Endothelial cell of umbilical vein (primary cell): ENCODE measurements around the gene COL4A1. TPM values are rescaled to one million over a fixed set of nuclear protein-coding genes. Genes with fewer than 3 reads are reported as not detected.

Source experiments
- BruUV-seq: library from RNA; stranded (reverse); fragments of 400-500 nt; replicated peaks from 2 replicates; lab custom pipeline; 2021; lab: Mats Ljungman, UMichigan
- CTCF ChIA-PET: fragments of 300-600, 350-600 bp; sonication (Branson Sonifier 250); formaldehyde crosslinking; loops from one replicate; lab custom pipeline; 2021; ENCODE audit warnings: antibody characterized with exemption, inconsistent platforms; lab: Charles Lee
- POLR2A ChIA-PET: fragments of 300-600, 350-600 bp; sonication (Branson Sonifier 250); formaldehyde crosslinking; loops from one replicate; lab custom pipeline; 2021; ENCODE audit warnings: antibody characterized with exemption, inconsistent platforms; lab: Charles Lee
- DNase-seq: peaks from one replicate; pipeline ENCODE4 v3.0.0-alpha.2; 2011; ENCODE audit warnings: low read depth, low spot score
- FAIRE-seq: peaks from 2 replicates; lab custom pipeline; 2011; peaks lifted over from hg19 to GRCh38; lab: Jason Lieb, UNC
- H2AFZ ChIP-seq: 2 replicates; pipeline ENCODE4 v1.6.0; 2012; ENCODE audit warnings: low read depth, low read length, control low read depth, inconsistent platforms
- H3K27ac ChIP-seq: 2 replicates; pipeline ENCODE4 v1.5.1; 2011; ENCODE audit warnings: low read depth, mild to moderate bottlenecking, control low read depth, low read length, moderate library complexity; ENCODE audit not compliant: insufficient read depth
- H3K27me3 ChIP-seq, 2 experiments: 2 replicates each; pipeline versions ENCODE4 v1.6.0 to v1.6.1; 2011; ENCODE audit warnings: low read length in 2 of 2, mixed read lengths in 1 of 2; ENCODE audit not compliant: control insufficient read depth in 2 of 2, insufficient read depth in 2 of 2
- H3K36me3 ChIP-seq, 2 experiments: 2 replicates in 1 of 2; 3 replicates in 1 of 2; pipeline ENCODE4 v1.5.1; 2011; ENCODE audit warnings: low read length in 2 of 2, mild to moderate bottlenecking in 1 of 2, moderate library complexity in 1 of 2; ENCODE audit not compliant: control insufficient read depth in 2 of 2, insufficient read depth in 2 of 2; ENCODE audit errors: extremely low read depth in 1 of 2
- H3K4me1 ChIP-seq: 3 replicates; pipeline ENCODE4 v1.5.1; 2011; ENCODE audit warnings: mild to moderate bottlenecking, low read length; ENCODE audit not compliant: control insufficient read depth, insufficient read depth; ENCODE audit errors: extremely low read depth
- H3K4me2 ChIP-seq: 2 replicates; pipeline ENCODE4 v1.6.1; 2011; ENCODE audit warnings: low read length, control low read depth, mixed read lengths; ENCODE audit not compliant: insufficient read depth
- H3K4me3 ChIP-seq, 3 experiments: fragments of 200-600 bp in 1 of 3; sonication (generic), shearing (Covaris generic) in 1 of 3; replicated peaks in 1 of 3; 2 replicates each; pipeline ENCODE4 v1.5.1; 2011 to 2016; ENCODE audit warnings: control low read depth in 3 of 3, low read length in 3 of 3, mild to moderate bottlenecking in 2 of 3, inconsistent platforms in 1 of 3, low read depth in 1 of 3, moderate library complexity in 1 of 3; ENCODE audit not compliant: insufficient read depth in 1 of 3
- H3K79me2 ChIP-seq: 2 replicates; pipeline ENCODE4 v1.6.0; 2012; ENCODE audit warnings: low read length, inconsistent platforms; ENCODE audit not compliant: control insufficient read depth, insufficient read depth
- H3K9ac ChIP-seq: replicated peaks from 2 replicates; pipeline ENCODE3; 2011; ENCODE audit warnings: low read length, control low read depth; ENCODE audit not compliant: insufficient read depth; ENCODE audit errors: extremely low read depth
- H3K9me1 ChIP-seq: replicated peaks from 3 replicates; pipeline ENCODE4 v1.6.0; 2011; ENCODE audit warnings: mild to moderate bottlenecking, low read length; ENCODE audit not compliant: control insufficient read depth, insufficient read depth; ENCODE audit errors: extremely low read depth
- H3K9me3 ChIP-seq: replicated peaks from 2 replicates; pipeline ENCODE4 v1.5.1; 2012; ENCODE audit warnings: low read length, inconsistent platforms; ENCODE audit not compliant: control insufficient read depth, insufficient read depth
- H4K20me1 ChIP-seq: replicated peaks from 2 replicates; pipeline ENCODE3; 2011; ENCODE audit warnings: mild to moderate bottlenecking, low read length; ENCODE audit not compliant: control insufficient read depth, insufficient read depth; ENCODE audit errors: extremely low read depth
- CTCF ChIP-seq, 2 donors: IDR thresholded peaks; 1 replicate in 1 of 2; 2 replicates in 1 of 2; pipeline ENCODE4 v1.5.1; 2011; ENCODE audit warnings: low read length in 2 of 2, mild to moderate bottlenecking in 2 of 2, moderate library complexity in 2 of 2, control low read depth in 1 of 2, inconsistent platforms in 1 of 2, low read depth in 1 of 2; ENCODE audit not compliant: insufficient read depth in 1 of 2; ENCODE audit errors: extremely low read depth in 1 of 2
- EZH2 ChIP-seq: IDR thresholded peaks from 2 replicates; pipeline ENCODE4 v1.6.1; 2012; ENCODE audit warnings: borderline replicate concordance, low read depth, mild to moderate bottlenecking, moderate library complexity, low read length, inconsistent platforms; ENCODE audit not compliant: severe bottlenecking
- FOS ChIP-seq: IDR thresholded peaks from 2 replicates; pipeline ENCODE4 v1.6.1; 2011; ENCODE audit warnings: mild to moderate bottlenecking, low read length, moderate library complexity, borderline replicate concordance; ENCODE audit not compliant: insufficient read depth
- GATA2 ChIP-seq: IDR thresholded peaks from 2 replicates; pipeline ENCODE4 v1.7.0; 2011; ENCODE audit warnings: low read depth, mild to moderate bottlenecking, moderate library complexity, mixed read lengths, low read length; ENCODE audit not compliant: insufficient read length, insufficient read depth
- JUN ChIP-seq: IDR thresholded peaks from 2 replicates; pipeline ENCODE4 v1.6.1; 2011; ENCODE audit warnings: borderline replicate concordance, low read depth; ENCODE audit not compliant: insufficient read length, insufficient read depth
- MAX ChIP-seq: IDR thresholded peaks from 2 replicates; pipeline ENCODE4 v1.6.1; 2011; ENCODE audit not compliant: insufficient read depth, insufficient read length
- MYC ChIP-seq: IDR thresholded peaks from one replicate; pipeline ENCODE4 v1.6.1; 2011; ENCODE audit warnings: mild to moderate bottlenecking, low read depth, low read length
- POLR2A ChIP-seq: IDR thresholded peaks from 2 replicates; pipeline ENCODE4 v1.6.1; 2012; ENCODE audit warnings: low read depth, mild to moderate bottlenecking, control low read depth, low read length
- POLR2AphosphoS5 ChIP-seq: IDR thresholded peaks from 2 replicates; pipeline ENCODE4 v1.6.1; 2012; ENCODE audit warnings: low read depth, mild to moderate bottlenecking, control low read depth, low read length, moderate library complexity; ENCODE audit not compliant: insufficient read depth
- dilution Hi-C: fragments of 300-500 bp; cut with MboI; formaldehyde crosslinking; loops from one replicate; pipeline ENCODE4 v1.15.0; 2019; ENCODE audit warnings: low sequenced_read_pairs; ENCODE audit not compliant: extremely low pct_ligation_motif_present
- intact Hi-C: fragments of 100-400 bp; cut with micrococcal nuclease; formaldehyde crosslinking; loops from one replicate; pipeline ENCODE4 v1.10.0; 2022
- polyA plus RNA-seq, 4 experiments: library from polyadenylated mRNA; depleted of rRNA in 3 of 4; stranded (reverse) in 3 of 4; unstranded in 1 of 4; fragments of >200 nt; gene quantifications; 2 replicates each; pipeline versions ENCODE4 v1.2.1 to v1.2.3, GENCODE V29; 2011 to 2012; ENCODE audit warnings: missing spikeins in 1 of 4
- total RNA-seq: library from RNA; stranded (reverse); gene quantifications from 2 replicates; pipeline ENCODE4 v1.2.3, GENCODE V29; 2021

Gene COL4A1
- total and polyA plus RNA-seq, 2 donors (not counting 3 experiments of a cell fraction or from before 2014, with no cell fraction given), result 384 to 1,119 TPM

DNA sequence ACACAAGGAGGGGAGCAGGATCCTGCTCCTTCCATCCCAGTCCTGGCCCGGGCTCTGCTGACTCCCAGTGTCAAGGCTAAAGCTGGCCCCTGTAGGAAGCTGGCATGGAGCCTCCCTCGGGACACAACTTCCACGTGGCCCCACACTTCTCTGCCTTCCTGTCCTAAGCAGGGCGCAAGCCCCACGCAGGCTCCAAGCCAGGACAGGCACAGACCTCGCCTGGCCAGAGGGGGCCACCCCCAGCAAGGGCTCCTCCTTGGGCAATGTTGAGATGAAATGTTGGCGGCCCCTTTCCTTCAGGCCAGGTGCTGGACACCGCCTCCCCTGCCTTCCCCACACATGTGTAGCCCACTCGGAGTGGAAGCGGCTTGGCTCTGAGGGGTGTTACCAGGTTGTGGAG lies 66.6 kb downstream of the COL4A1 start:
- FAIRE-seq (no peak), DNase-seq (no peak)
- Histone ChIP-seq H2AFZ (no peak overlapping the region), H3K9ac (no peak overlapping the region), H3K9me3 (no peaks in the 10 kb centered on the region), H3K4me3 (no peak overlapping the region), H3K9me1 (no peaks in the 10 kb centered on the region), H3K27me3 (no peaks in the 10 kb centered on the region), H3K4me1 (peaks cover 21% of the 10 kb centered on the region), H4K20me1 (no peaks in the 10 kb centered on the region), H3K4me2 (no peak overlapping the region), H3K36me3 (peaks cover 4 to 7% of the 10 kb centered on the region in 2 experiments), H3K27ac (peak overlapping the region; percentile 54), H3K79me2 (peaks cover 8% of the 10 kb centered on the region)
- ChIA-PET CTCF (interaction anchor here (0.9 to 3.2 kb wide), 5 partner anchors 7 to 204 kb away, joined by 3 to 22 read pairs (median 7); partner anchors contain the start of genes COL4A1 and COL4A2), POLR2A (no interaction called here)
- intact Hi-C loops, result no loop called here
- TF ChIP-seq JUN (no peak), POLR2AphosphoS5 (no peak), CTCF (IDR thresholded peaks at IDR 0.05; ENCODE audit: extremely low read depth in 1 of 2, insufficient read depth in 1 of 2, low read depth in 1 of 2, low read length in 2 of 2) (no peak), GATA2 (no peak), MYC (no peak), EZH2 (no peak), POLR2A (no peak), MAX (no peak), FOS (no peak)
- dilution Hi-C loops, result no loop called here
- no TSS peak for BruUV-seq
